HG02588 (cell line): Measurements from ENCODE around the gene OR6K3.
"Not testable (repeated sequence)": the region's sequence is repeated elsewhere in the genome, so short reads cannot be mapped to it uniquely, and the experiment has no call there.

Experiments used
- ATAC-seq: cut with Tn5 transposase; IDR thresholded peaks from one replicate; pipeline ENCODE4 v1.9.1; 2021; ENCODE audit warnings: mild to moderate bottlenecking, moderate library complexity; ENCODE audit not compliant: unreplicated experiment

OR6K3 gene

GRCh38 chr1:158720620-158721019, at the start of gene OR6K3:
Gene OR6K3, minus strand, starts transcription at chr1:158720720. Its CDS starts 2,605 bp downstream, at chr1:158718115.
- ATAC-seq: no peak

- no peak for ATAC-seq
These were observed 33.9 kb upstream of the OR6K3 start, which contains the start of gene OR6K6 for GRCh38 chr1:158754420-158754819. Gene OR6K6, plus strand, starts transcription at chr1:158754720. Its CDS starts 168 bp downstream, at chr1:158754888.

- ATAC-seq: no peak
These were observed 31.7 kb upstream of the OR6K3 start for GRCh38 chr1:158752155-158752712.

GRCh38 chr1:158735848-158736247, 15.3 kb upstream of the OR6K3 start:
- ATAC-seq: no peak

- no peak for ATAC-seq
These were observed 12.0 kb upstream of the OR6K3 start for GRCh38 chr1:158732524-158732923.

GRCh38 chr1:158731707-158732106, 11.2 kb upstream of the OR6K3 start:
- ATAC-seq: no peak

- no peak for ATAC-seq
These were observed 9.9 kb upstream of the OR6K3 start for GRCh38 chr1:158730453-158730852.

GRCh38 chr1:158728510-158729225, 8.1 kb upstream of the OR6K3 start:
- ATAC-seq: no peak

- ATAC-seq: no peak
These were observed 3.9 kb upstream of the OR6K3 start for GRCh38 chr1:158724442-158724841.

GRCh38 chr1:158719664-158720063, 856 bp downstream of the OR6K3 start:
- ATAC-seq: no peak

- ATAC-seq: no peak
These were observed 3.2 kb downstream of the OR6K3 start for GRCh38 chr1:158717344-158717743.

GRCh38 chr1:158716335-158716734, 4.2 kb downstream of the OR6K3 start:
- ATAC-seq: no peak

GRCh38 chr1:158714754-158715153, 5.8 kb downstream of the OR6K3 start:
- no peak for ATAC-seq

- no peak for ATAC-seq
These were observed 9.4 kb downstream of the OR6K3 start for GRCh38 chr1:158711098-158711497.

- no peak for ATAC-seq
These were observed 14.4 kb downstream of the OR6K3 start for GRCh38 chr1:158706096-158706495.

- no peak for ATAC-seq
These were observed 20.0 kb downstream of the OR6K3 start, which contains the start of gene OR6K2 for GRCh38 chr1:158700552-158700951. Gene OR6K2, minus strand, starts transcription at chr1:158700652. Its CDS starts 0 bp downstream, at chr1:158700652.

GRCh38 chr1:158694596-158694995, 25.9 kb downstream of the OR6K3 start:
- ATAC-seq: no peak

- no peak for ATAC-seq
These were observed 28.2 kb downstream of the OR6K3 start for GRCh38 chr1:158692356-158692755.

GRCh38 chr1:158691907-158692306, 28.6 kb downstream of the OR6K3 start:
- ATAC-seq: no peak

- ATAC-seq: not testable (repeated sequence)
These were observed 29.4 kb downstream of the OR6K3 start for GRCh38 chr1:158691149-158691548.

GRCh38 chr1:158689875-158690274, 30.6 kb downstream of the OR6K3 start:
- no peak for ATAC-seq

GRCh38 chr1:158689110-158689509, 31.4 kb downstream of the OR6K3 start:
- no peak for ATAC-seq
